ENCODE data around the gene ANKRD50. TPM values are rescaled to one million over a fixed set of nuclear protein-coding genes. Genes with fewer than 3 reads are reported as not detected.

The ANKRD50 gene
- polyA plus RNA-seq, 1 donor (not counting 4 experiments of a cell fraction or from before 2014, with no cell fraction given): 21.6 TPM

DNA sequence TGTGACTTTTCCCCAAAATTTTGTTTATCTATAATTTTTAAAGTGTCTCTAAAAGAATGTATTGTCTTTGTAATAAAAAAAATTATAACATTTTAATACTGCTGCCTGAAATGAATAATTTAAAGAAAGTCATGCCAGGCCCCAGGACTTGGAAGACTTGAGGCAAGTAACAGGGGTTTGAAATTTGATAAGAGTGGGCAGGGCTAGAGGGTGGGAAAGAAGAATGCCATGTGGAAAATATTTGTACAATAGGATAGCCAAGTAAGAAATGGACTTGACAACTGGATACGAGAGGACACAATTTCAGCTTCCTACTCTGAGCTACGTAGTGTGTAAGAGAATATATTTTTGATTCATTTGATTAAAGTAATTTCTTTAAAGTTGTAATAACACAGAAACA lies 36.9 kb upstream of the ANKRD50 start:
- no peaks in the 10 kb centered on the region for H3K79me2 ChIP-seq (ENCODE audit: control insufficient read depth, insufficient read depth, low read length)
- H3K27ac ChIP-seq (ENCODE audit: control insufficient read depth, insufficient read depth, low read length): no peak overlapping the region
- no peak overlapping the region for H3K4me2 ChIP-seq (ENCODE audit: control insufficient read depth, extremely low read depth, insufficient read depth, low read depth, low read length)
- dilution Hi-C loops (cut with MboI; ENCODE audit: extremely low pct_ligation_motif_present, low sequenced_read_pairs): no loop called here
- H3K9me3 ChIP-seq (ENCODE audit: control insufficient read depth, low read depth, low read length): no peaks in the 10 kb centered on the region
- H3K36me3 ChIP-seq (ENCODE audit: control insufficient read depth in 2 of 2, extremely low read depth in 1 of 2, insufficient read depth in 2 of 2, low read length in 2 of 2): no peaks in the 10 kb centered on the region
- no peaks in the 10 kb centered on the region for H4K20me1 ChIP-seq (ENCODE audit: control insufficient read depth, extremely low read depth, insufficient read depth, low read length)
- no peak for TF ChIP-seq EZH2 (IDR thresholded peaks at IDR 0.05; ENCODE audit: low read length)
- TF ChIP-seq, protein P1, sequence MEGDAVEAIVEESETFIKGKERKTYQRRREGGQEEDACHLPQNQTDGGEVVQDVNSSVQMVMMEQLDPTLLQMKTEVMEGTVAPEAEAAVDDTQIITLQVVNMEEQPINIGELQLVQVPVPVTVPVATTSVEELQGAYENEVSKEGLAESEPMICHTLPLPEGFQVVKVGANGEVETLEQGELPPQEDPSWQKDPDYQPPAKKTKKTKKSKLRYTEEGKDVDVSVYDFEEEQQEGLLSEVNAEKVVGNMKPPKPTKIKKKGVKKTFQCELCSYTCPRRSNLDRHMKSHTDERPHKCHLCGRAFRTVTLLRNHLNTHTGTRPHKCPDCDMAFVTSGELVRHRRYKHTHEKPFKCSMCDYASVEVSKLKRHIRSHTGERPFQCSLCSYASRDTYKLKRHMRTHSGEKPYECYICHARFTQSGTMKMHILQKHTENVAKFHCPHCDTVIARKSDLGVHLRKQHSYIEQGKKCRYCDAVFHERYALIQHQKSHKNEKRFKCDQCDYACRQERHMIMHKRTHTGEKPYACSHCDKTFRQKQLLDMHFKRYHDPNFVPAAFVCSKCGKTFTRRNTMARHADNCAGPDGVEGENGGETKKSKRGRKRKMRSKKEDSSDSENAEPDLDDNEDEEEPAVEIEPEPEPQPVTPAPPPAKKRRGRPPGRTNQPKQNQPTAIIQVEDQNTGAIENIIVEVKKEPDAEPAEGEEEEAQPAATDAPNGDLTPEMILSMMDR (optimal IDR thresholded peaks at IDR 0.05 in 1 of 3, IDR thresholded peaks at IDR 0.05 in 1 of 3, conservative IDR thresholded peaks at IDR 0.05 in 1 of 3; ENCODE audit: extremely low read depth in 1 of 3, insufficient read depth in 2 of 3, low read length in 3 of 3): no peak
- H2AFZ ChIP-seq (ENCODE audit: control insufficient read depth, low read length): no peak overlapping the region
- H3K27me3 ChIP-seq (ENCODE audit: control insufficient read depth, extremely low read depth, insufficient read depth, low read length): no peaks in the 10 kb centered on the region
- H3K4me3 ChIP-seq (ENCODE audit: control insufficient read depth in 2 of 3, extremely low read depth in 1 of 3, insufficient read depth in 2 of 3, low read depth in 1 of 3, low read length in 3 of 3): no peak overlapping the region
- no peaks in the 10 kb centered on the region for H3K4me1 ChIP-seq (ENCODE audit: control insufficient read depth, extremely low read depth, insufficient read depth, low read length)
- FAIRE-seq (no peak), DNase-seq (ENCODE audit: low read depth, low spot score) (no peak)
- no peak overlapping the region for H3K9ac ChIP-seq (ENCODE audit: control insufficient read depth, extremely low read depth, insufficient read depth, low read length)
- H3K9me1 ChIP-seq (ENCODE audit: control insufficient read depth, extremely low read depth, insufficient read depth, low read length): no peaks in the 10 kb centered on the region

DNA sequence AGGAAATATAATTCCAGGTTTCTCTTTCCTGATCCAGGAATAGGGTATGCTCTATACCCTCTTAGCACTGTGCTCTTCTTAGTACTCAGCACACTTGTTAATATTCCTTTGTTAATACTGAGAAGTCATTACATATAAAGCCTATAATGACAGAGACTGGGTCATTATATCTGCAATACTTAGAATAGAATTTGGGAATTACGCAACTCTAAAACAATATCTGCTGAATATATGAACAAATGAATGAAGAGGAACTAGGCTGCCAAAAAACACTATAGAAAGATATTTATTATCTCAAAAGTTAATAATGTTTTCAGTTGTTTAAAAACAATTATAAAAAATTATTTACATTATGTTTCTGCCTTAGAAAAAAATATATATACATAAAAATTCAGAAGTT lies 36.4 kb upstream of the ANKRD50 start:
- no peak for TF ChIP-seq EZH2 (IDR thresholded peaks at IDR 0.05; ENCODE audit: low read length)
- TF ChIP-seq, protein P1 (optimal IDR thresholded peaks at IDR 0.05 in 1 of 3, IDR thresholded peaks at IDR 0.05 in 1 of 3, conservative IDR thresholded peaks at IDR 0.05 in 1 of 3; ENCODE audit: extremely low read depth in 1 of 3, insufficient read depth in 2 of 3, low read length in 3 of 3): no peak
- Histone ChIP-seq H2AFZ (ENCODE audit: control insufficient read depth, low read length) (no peak overlapping the region), H3K27me3 (ENCODE audit: control insufficient read depth, extremely low read depth, insufficient read depth, low read length) (no peaks in the 10 kb centered on the region), H3K9me3 (ENCODE audit: control insufficient read depth, low read depth, low read length) (no peaks in the 10 kb centered on the region), H3K36me3 (ENCODE audit: control insufficient read depth in 2 of 2, extremely low read depth in 1 of 2, insufficient read depth in 2 of 2, low read length in 2 of 2) (no peaks in the 10 kb centered on the region), H3K79me2 (ENCODE audit: control insufficient read depth, insufficient read depth, low read length) (no peaks in the 10 kb centered on the region), H3K4me1 (ENCODE audit: control insufficient read depth, extremely low read depth, insufficient read depth, low read length) (no peaks in the 10 kb centered on the region), H3K9me1 (ENCODE audit: control insufficient read depth, extremely low read depth, insufficient read depth, low read length) (no peaks in the 10 kb centered on the region), H3K4me3 (ENCODE audit: control insufficient read depth in 2 of 3, extremely low read depth in 1 of 3, insufficient read depth in 2 of 3, low read depth in 1 of 3, low read length in 3 of 3) (no peak overlapping the region), H3K4me2 (ENCODE audit: control insufficient read depth, extremely low read depth, insufficient read depth, low read depth, low read length) (no peak overlapping the region), H3K27ac (ENCODE audit: control insufficient read depth, insufficient read depth, low read length) (no peak overlapping the region), H4K20me1 (ENCODE audit: control insufficient read depth, extremely low read depth, insufficient read depth, low read length) (no peaks in the 10 kb centered on the region), H3K9ac (ENCODE audit: control insufficient read depth, extremely low read depth, insufficient read depth, low read length) (no peak overlapping the region)
- dilution Hi-C loops (cut with MboI; ENCODE audit: extremely low pct_ligation_motif_present, low sequenced_read_pairs): no loop called here
- DNase-seq (ENCODE audit: low read depth, low spot score) (no peak), FAIRE-seq (no peak)
